GM18526 (cell line): Measurements from ENCODE around the gene GAK.

ENCODE experiments used
- POLR2A ChIP-seq: IDR thresholded peaks from 3 replicates; pipeline ENCODE4 v1.6.1; 2011; ENCODE audit not compliant: insufficient read length; ENCODE audit errors: extremely low read depth

Gene GAK

GRCh38 chr4:832108-832507, 100.0 kb downstream of the GAK start:
- TF ChIP-seq POLR2A = no peak

- TF ChIP-seq POLR2A = no peak
These were observed 100.7 kb downstream of the GAK start for GRCh38 chr4:831483-831805.

GRCh38 chr4:830601-831482, 101.3 kb downstream of the GAK start:
- TF ChIP-seq POLR2A = no peak

- no peak for TF ChIP-seq POLR2A
These were observed 102.1 kb downstream of the GAK start for GRCh38 chr4:829761-830600.

GRCh38 chr4:829291-829690, 102.8 kb downstream of the GAK start:
- no peak for TF ChIP-seq POLR2A

GRCh38 chr4:828641-829271, 103.4 kb downstream of the GAK start:
- TF ChIP-seq POLR2A = no peak

GRCh38 chr4:827209-828081, 104.7 kb downstream of the GAK start:
- no peak for TF ChIP-seq POLR2A

- no peak for TF ChIP-seq POLR2A
These were observed 105.5 kb downstream of the GAK start for GRCh38 chr4:826508-827208.

GRCh38 chr4:825971-826330, 106.2 kb downstream of the GAK start, which contains the start of gene CPLX1:
TSS of gene CPLX1 (minus strand) at chr4:826129. CDS start at chr4:824522, 1,607 bp downstream.
- TF ChIP-seq POLR2A = no peak

- TF ChIP-seq POLR2A = no peak
These were observed 106.8 kb downstream of the GAK start for GRCh38 chr4:825063-825970.

- no peak for TF ChIP-seq POLR2A
These were observed 107.6 kb downstream of the GAK start for GRCh38 chr4:824461-825062.

GRCh38 chr4:823761-824460, 108.2 kb downstream of the GAK start:
- no peak for TF ChIP-seq POLR2A
